ENCODE data around the gene MARCHF5. TPM values are rescaled to one million over a fixed set of nuclear protein-coding genes. Genes with fewer than 3 reads are reported as not detected.
"Not testable (repeated sequence)": the region's sequence is repeated elsewhere in the genome, so short reads cannot be mapped to it uniquely, and the experiment has no call there.

The MARCHF5 gene
- total RNA-seq, 2 experiments from 2014 or later = 33.5 to 36.1 TPM

GRCh38 chr10:92323079-92323478 lies 32.1 kb downstream of the MARCHF5 start:
- Histone ChIP-seq H3K27ac (ENCODE audit: low read depth in 1 of 2, low read length in 2 of 2) (no peak overlapping the region), H3K4me3 (ENCODE audit: low read length) (no peak overlapping the region), H3K36me3 (ENCODE audit: insufficient read depth, low read length) (peaks cover 5% of the 10 kb centered on the region), H3K9me3 (ENCODE audit: control insufficient read depth in 1 of 2, insufficient read depth in 1 of 2, low read length in 2 of 2) (no peaks in the 10 kb centered on the region), H3K4me1 (ENCODE audit: insufficient read depth, low read length) (no peaks in the 10 kb centered on the region), H3K27me3 (ENCODE audit: control insufficient read depth in 1 of 2, insufficient read depth in 2 of 2, low read length in 2 of 2) (no peaks in the 10 kb centered on the region)
- Mint-ChIP-seq H3K36me3 (ENCODE audit: low read depth) (peaks cover 61% of the 10 kb centered on the region), H3K4me3 (no peak overlapping the region), H3K27me3 (no peaks in the 10 kb centered on the region), H3K9me3 (peaks cover 2% of the 10 kb centered on the region), H3K27ac (no peak overlapping the region), H3K4me1 (ENCODE audit: low read depth) (peaks cover 34% of the 10 kb centered on the region)
- no peak for TF ChIP-seq CTCF (IDR thresholded peaks at IDR 0.05)
- intact Hi-C loops (cut with DNase I, micrococcal nuclease) = no loop called here
- peak in 1 of 14 experiments; percentile 13 for DNase-seq
- ATAC-seq (ENCODE audit: poor library complexity) = no peak
- ChIA-PET CTCF (no interaction called here), POLR2A (no interaction called here)

- Histone ChIP-seq H3K27ac (ENCODE audit: low read depth in 1 of 2, low read length in 2 of 2) (no peak overlapping the region), H3K27me3 (ENCODE audit: control insufficient read depth in 1 of 2, insufficient read depth in 2 of 2, low read length in 2 of 2) (no peaks in the 10 kb centered on the region), H3K4me3 (ENCODE audit: low read length) (no peak overlapping the region), H3K4me1 (ENCODE audit: insufficient read depth, low read length) (no peaks in the 10 kb centered on the region), H3K9me3 (ENCODE audit: control insufficient read depth in 1 of 2, insufficient read depth in 1 of 2, low read length in 2 of 2) (no peaks in the 10 kb centered on the region), H3K36me3 (ENCODE audit: insufficient read depth, low read length) (no peaks in the 10 kb centered on the region)
- H3K9me3 Mint-ChIP-seq = peaks cover 2% of the 10 kb centered on the region
- ChIA-PET POLR2A (no interaction called here), CTCF (interaction anchor here (0.7 kb wide), 1 partner anchor 296 kb away, joined by 3 read pairs; no protein-coding TSS in a partner anchor)
- H3K27me3 Mint-ChIP-seq = no peaks in the 10 kb centered on the region
- intact Hi-C loops (cut with DNase I, micrococcal nuclease) = no loop called here
- no peak for TF ChIP-seq CTCF (IDR thresholded peaks at IDR 0.05)
- ATAC-seq (ENCODE audit: poor library complexity) (no peak), DNase-seq (no peak)
- peaks cover 58% of the 10 kb centered on the region for H3K4me1 Mint-ChIP-seq (ENCODE audit: low read depth)
- no peak overlapping the region for H3K27ac Mint-ChIP-seq
- peaks cover 31% of the 10 kb centered on the region for H3K36me3 Mint-ChIP-seq (ENCODE audit: low read depth)
- H3K4me3 Mint-ChIP-seq = no peak overlapping the region
These were observed 36.8 kb downstream of the MARCHF5 start for GRCh38 chr10:92327445-92328433.

GRCh38 chr10:92328993-92329392 lies 38.0 kb downstream of the MARCHF5 start:
- CTCF ChIA-PET = no interaction called here
- Mint-ChIP-seq H3K4me1 (ENCODE audit: low read depth) (peaks cover 50% of the 10 kb centered on the region), H3K4me3 (no peak overlapping the region), H3K27me3 (no peaks in the 10 kb centered on the region), H3K9me3 (no peaks in the 10 kb centered on the region), H3K36me3 (ENCODE audit: low read depth) (peaks cover 27% of the 10 kb centered on the region), H3K27ac (no peak overlapping the region)
- POLR2A ChIA-PET = no interaction called here
- intact Hi-C loops (cut with DNase I, micrococcal nuclease) = no loop called here
- TF ChIP-seq CTCF (IDR thresholded peaks at IDR 0.05) = no peak
- Histone ChIP-seq H3K4me3 (ENCODE audit: low read length) (no peak overlapping the region), H3K27ac (ENCODE audit: low read depth in 1 of 2, low read length in 2 of 2) (no peak overlapping the region), H3K9me3 (ENCODE audit: control insufficient read depth in 1 of 2, insufficient read depth in 1 of 2, low read length in 2 of 2) (no peaks in the 10 kb centered on the region), H3K27me3 (ENCODE audit: control insufficient read depth in 1 of 2, insufficient read depth in 2 of 2, low read length in 2 of 2) (no peaks in the 10 kb centered on the region), H3K4me1 (ENCODE audit: insufficient read depth, low read length) (no peaks in the 10 kb centered on the region), H3K36me3 (ENCODE audit: insufficient read depth, low read length) (no peaks in the 10 kb centered on the region)
- DNase-seq = no peak
- ATAC-seq (ENCODE audit: poor library complexity) = no peak

GRCh38 chr10:92329927-92330326 lies 39.0 kb downstream of the MARCHF5 start:
- H3K36me3 ChIP-seq (ENCODE audit: insufficient read depth, low read length); DNase-seq; H3K27me3 Mint-ChIP-seq; H3K4me1 ChIP-seq (ENCODE audit: insufficient read depth, low read length); POLR2A ChIA-PET; H3K4me3 ChIP-seq (ENCODE audit: low read length); H3K27ac Mint-ChIP-seq; H3K9me3 Mint-ChIP-seq; H3K9me3 ChIP-seq (ENCODE audit: control insufficient read depth in 1 of 2, insufficient read depth in 1 of 2, low read length in 2 of 2); CTCF ChIA-PET; H3K4me3 Mint-ChIP-seq; H3K27me3 ChIP-seq (ENCODE audit: control insufficient read depth in 1 of 2, insufficient read depth in 2 of 2, low read length in 2 of 2); H3K27ac ChIP-seq (ENCODE audit: low read depth in 1 of 2, low read length in 2 of 2); ATAC-seq (ENCODE audit: poor library complexity); intact Hi-C loops (cut with DNase I, micrococcal nuclease): not testable (repeated sequence)
- H3K36me3 Mint-ChIP-seq (ENCODE audit: low read depth) = peaks cover 22% of the 10 kb centered on the region
- peaks cover 47% of the 10 kb centered on the region for H3K4me1 Mint-ChIP-seq (ENCODE audit: low read depth)
